IPS-18a (cell line): Measurements from ENCODE around the gene KIFC3.
"Not testable (repeated sequence)": the region's sequence is repeated elsewhere in the genome, so short reads cannot be mapped to it uniquely, and the experiment has no call there.

Experiments used
- H3K27ac ChIP-seq: one replicate; pipeline ENCODE4 v1.5.1; 2013; ENCODE audit warnings: low read length
- H3K27me3 ChIP-seq: one replicate; pipeline ENCODE4 v1.6.1; 2013; ENCODE audit warnings: mild to moderate bottlenecking, low read length; ENCODE audit not compliant: control insufficient read depth, insufficient read depth
- H3K36me3 ChIP-seq: one replicate; pipeline ENCODE4 v1.6.1; 2013; ENCODE audit warnings: low read depth, low read length; ENCODE audit not compliant: control insufficient read depth
- H3K4me1 ChIP-seq: one replicate; pipeline ENCODE4 v1.6.1; 2013; ENCODE audit warnings: low read depth, low read length; ENCODE audit not compliant: control insufficient read depth
- H3K4me3 ChIP-seq: one replicate; pipeline ENCODE4 v1.5.1; 2013; ENCODE audit warnings: low read length
- H3K9ac ChIP-seq: one replicate; pipeline ENCODE4 v1.6.1; 2013; ENCODE audit warnings: mild to moderate bottlenecking, low read length, moderate library complexity
- H3K9me3 ChIP-seq: one replicate; pipeline ENCODE4 v1.6.1; 2013; ENCODE audit warnings: low read depth, low read length; ENCODE audit not compliant: control insufficient read depth

KIFC3 gene

DNA sequence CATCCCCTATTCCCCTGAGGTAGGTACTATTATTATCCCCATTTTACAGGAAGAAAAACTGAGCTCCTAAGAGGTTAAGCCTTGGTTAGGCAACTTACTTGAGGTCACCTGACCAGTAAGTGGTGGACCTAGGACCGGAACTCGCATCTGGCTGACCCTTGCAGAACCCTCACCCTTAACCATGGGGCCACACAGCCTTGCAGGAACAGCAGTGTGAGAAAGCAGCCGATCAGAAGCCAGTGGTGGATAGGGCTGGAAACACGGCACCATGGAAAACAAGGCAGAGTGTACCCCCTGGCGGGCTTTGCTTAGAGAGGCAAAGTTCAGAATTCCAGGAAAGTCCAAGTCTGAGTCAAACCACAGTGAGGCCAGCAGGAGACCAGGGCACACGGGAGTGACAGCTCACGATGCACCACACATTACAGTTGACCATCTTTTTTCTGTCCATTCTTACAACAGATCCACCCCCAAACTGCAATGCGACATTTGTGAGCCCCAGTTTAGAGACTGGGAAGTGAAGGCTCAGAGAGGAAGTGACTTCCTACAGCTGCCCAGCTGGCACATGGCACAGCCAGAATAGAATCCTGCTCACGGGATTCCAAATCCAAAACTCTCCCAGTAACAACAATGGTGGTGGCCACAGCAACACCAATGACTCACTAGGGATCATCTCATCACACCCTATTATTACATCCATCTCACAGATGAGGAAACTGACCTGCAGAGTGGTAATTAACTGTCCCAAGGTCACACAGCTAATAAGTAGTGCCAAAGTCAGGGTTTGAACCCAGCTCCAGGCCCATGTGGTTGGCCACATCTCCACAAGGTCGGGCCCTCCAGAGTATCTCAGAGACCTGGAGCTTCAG, 20.3 kb downstream of the KIFC3 start:
- Histone ChIP-seq H3K27ac (no peak overlapping the region), H3K36me3 (no peaks in the 10 kb centered on the region), H3K9ac (no peak overlapping the region), H3K9me3 (no peaks in the 10 kb centered on the region), H3K4me1 (no peaks in the 10 kb centered on the region), H3K27me3 (no peaks in the 10 kb centered on the region), H3K4me3 (no peak overlapping the region)

DNA sequence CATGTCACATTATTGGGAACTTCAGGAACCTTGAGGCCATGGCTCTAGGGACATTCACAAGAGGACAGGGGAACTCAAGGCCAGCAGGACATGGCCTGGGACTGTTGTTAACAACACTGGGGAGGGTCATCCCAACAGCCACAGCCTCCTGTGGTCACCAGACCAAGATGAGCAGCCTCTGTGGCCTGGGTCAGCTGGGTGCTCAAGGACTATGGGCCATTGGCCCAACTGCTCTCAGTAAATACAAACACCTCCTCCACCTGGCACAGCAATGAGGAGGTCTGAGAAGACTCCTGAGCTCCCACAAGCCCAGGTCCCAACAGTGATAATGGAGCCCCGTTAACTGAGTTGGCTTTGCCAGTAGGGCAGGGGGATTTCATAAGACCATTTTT, 20.9 kb downstream of the KIFC3 start:
- no peak overlapping the region for H3K4me3 ChIP-seq
- H3K27ac ChIP-seq = no peak overlapping the region
- H3K27me3 ChIP-seq = no peaks in the 10 kb centered on the region
- H3K9me3 ChIP-seq = no peaks in the 10 kb centered on the region
- H3K36me3 ChIP-seq = no peaks in the 10 kb centered on the region
- H3K4me1 ChIP-seq = peaks cover 3% of the 10 kb centered on the region
- no peak overlapping the region for H3K9ac ChIP-seq

DNA sequence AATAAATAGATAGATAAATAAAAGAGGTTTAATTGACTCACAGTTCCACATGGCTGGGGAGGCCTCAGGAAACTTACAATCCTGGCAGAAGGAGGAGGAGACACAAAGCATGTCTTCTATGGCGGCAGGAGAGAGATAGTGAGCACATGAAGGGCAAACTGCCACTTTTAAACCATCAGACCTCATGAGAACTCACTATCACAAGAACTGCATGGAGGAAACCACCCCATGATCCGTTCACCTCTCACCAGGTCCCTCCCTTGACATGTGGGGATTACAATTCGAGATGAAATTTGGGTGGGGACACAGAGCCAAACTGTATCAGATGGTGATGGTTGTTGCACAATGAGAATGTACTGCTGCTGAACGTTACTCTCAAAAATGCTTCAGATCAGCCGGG, 22.5 kb downstream of the KIFC3 start:
- peaks cover 16% of the 10 kb centered on the region for H3K4me1 ChIP-seq
- H3K36me3 ChIP-seq, H3K9ac ChIP-seq, H3K27me3 ChIP-seq, H3K27ac ChIP-seq, H3K9me3 ChIP-seq, H3K4me3 ChIP-seq: not testable (repeated sequence)

DNA sequence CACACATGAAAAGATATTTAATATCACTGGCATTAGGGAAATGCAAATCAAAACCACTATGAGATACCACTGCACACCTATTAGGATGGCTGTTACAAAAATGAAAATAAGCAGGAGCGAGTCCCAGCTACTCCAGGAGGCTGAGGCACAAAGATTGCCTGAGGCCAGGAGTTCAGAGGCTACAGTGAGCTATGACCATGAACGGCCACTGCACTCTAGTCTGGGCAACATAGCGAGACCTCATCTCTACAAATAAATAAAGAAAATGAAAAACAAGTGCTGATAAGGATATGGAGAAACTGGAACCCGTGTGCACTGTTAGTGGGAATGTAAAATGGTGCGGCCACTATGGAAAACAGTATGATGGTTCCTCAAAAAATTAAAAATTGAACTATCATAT, 23.6 kb downstream of the KIFC3 start:
- Histone ChIP-seq H3K4me1 (peaks cover 23% of the 10 kb centered on the region), H3K36me3 (no peaks in the 10 kb centered on the region), H3K9me3 (no peaks in the 10 kb centered on the region), H3K4me3 (no peak overlapping the region), H3K9ac (no peak overlapping the region), H3K27me3 (peaks cover 9% of the 10 kb centered on the region), H3K27ac (no peak overlapping the region)

DNA sequence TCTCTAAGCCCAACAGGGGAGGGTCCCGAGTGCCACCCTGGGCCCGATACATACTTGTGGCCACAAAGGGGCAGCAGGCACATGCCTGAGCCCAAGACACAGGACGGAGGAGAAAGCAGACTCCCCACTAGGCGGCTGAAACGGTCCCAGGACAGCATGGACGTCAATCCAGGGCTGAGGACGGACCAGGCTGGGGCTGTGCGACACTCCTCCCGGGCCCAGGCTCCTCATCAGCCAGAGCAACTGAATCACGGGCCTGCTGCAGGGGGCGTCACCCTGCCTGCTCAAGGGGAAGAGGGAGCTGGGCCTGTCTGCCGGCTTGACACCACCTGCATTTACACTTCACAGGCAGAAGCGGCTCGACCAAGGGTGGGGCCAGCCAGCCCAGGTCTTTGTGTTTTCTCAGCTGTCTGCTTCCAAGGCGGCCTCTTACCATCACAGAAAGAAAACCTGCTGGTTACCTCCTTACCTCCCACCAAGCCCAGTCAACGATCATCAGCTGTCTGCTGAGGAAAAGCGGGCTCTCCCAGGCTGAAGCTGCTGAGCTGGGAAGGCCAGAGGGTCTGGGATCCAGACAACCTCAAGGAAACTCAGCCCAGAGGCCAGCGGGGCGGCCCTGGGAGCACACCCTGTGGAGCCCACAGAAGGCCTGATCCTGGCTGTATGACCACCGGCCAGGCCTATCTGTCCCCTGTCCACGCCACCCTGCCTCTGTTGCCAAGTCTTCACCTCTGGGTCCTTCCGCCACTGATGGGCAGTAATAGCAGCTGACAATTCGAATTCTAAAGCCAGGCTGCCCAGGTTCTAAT, 26.4 kb downstream of the KIFC3 start:
- Histone ChIP-seq H3K27me3 (peaks cover 9% of the 10 kb centered on the region), H3K27ac (no peak overlapping the region), H3K4me3 (peak overlapping the region; percentile 10), H3K9me3 (no peaks in the 10 kb centered on the region), H3K4me1 (peaks cover 23% of the 10 kb centered on the region), H3K9ac (no peak overlapping the region), H3K36me3 (no peaks in the 10 kb centered on the region)

DNA sequence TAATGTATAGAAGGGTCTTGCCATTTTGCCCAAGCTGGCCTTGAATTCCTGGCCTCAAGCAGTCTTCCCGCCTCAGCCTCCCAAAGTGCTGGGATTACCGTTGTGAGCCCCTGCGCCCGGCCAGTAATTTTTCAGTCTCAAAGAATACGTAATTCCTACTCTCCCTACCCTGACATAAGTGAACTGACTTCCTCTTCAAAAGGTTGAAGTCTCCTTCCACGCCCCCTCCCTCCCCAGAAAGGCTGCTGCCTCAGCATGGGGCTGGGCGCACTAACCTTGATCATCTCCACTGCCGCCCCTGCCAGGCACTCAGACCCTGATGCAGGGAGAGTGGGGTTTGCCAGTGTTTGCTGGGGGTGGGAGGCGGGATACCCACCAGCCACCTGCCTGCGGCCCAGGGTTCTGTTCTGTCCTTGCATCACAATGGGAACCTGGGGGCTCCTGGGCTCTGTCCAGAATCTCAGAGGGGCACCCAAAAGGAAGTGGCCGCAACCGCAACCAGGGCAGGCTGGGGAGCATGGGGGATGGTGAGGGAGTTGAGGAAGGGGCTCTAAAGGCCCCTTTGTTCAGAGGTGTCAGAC, 27.5 kb downstream of the KIFC3 start:
- H3K27ac ChIP-seq = no peak overlapping the region
- peaks cover 9% of the 10 kb centered on the region for H3K27me3 ChIP-seq
- H3K36me3 ChIP-seq = no peaks in the 10 kb centered on the region
- no peaks in the 10 kb centered on the region for H3K9me3 ChIP-seq
- no peak overlapping the region for H3K9ac ChIP-seq
- peaks cover 23% of the 10 kb centered on the region for H3K4me1 ChIP-seq
- H3K4me3 ChIP-seq = no peak overlapping the region

DNA sequence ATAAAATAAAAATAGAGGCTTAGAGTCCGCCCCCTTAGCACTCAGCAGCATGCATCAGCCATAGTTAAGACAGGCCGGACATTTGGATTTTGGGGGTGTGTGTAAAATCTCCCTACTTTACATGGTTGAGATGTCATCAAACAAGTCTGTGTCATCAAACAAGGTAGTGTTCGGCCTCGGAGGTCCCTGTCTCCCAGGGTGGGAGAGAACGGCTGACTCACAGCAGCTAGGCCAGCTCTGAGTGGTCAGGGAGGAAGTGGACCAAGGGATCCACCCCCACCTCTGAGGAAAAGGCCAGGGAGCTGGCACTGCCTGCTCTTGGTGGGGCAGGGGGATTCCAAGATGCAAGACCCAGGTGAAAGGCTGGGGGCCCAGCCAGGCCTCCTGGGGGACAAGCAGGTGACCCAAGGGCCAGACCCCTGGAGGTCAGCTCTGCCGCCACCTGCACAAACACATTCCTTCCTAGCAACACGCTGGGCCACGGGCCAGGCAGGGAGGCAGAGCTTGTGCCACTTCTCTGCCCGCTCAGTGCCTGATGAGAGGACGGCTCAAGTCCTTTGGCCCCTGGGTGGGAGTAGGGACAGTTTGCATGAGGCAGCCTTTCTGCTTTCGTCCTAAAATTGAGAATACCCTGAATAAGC, 28.5 kb downstream of the KIFC3 start:
- Histone ChIP-seq H3K27ac (no peak overlapping the region), H3K4me1 (peaks cover 23% of the 10 kb centered on the region), H3K9ac (no peak overlapping the region), H3K4me3 (no peak overlapping the region), H3K27me3 (peaks cover 9% of the 10 kb centered on the region), H3K36me3 (no peaks in the 10 kb centered on the region), H3K9me3 (no peaks in the 10 kb centered on the region)

DNA sequence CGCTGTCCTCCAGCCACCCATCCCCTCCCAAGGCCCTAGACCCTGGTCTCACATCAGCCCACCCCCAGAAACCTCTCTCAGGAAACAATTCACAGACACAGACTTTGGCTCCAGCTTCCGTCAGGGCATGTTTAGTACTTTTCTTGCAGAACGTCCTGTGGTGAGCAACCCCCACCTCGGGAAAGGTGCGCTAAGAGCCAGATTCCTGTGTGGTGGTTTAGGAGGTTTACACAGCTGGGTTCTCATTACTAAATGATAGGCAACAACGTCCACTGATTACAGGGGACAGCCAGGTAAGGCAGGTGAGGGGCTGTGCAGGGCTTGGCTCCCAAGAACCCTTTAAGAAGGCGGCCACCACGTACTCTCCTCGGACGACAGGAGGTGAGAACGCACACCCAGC, 29.3 kb downstream of the KIFC3 start:
- Histone ChIP-seq H3K9ac (no peak overlapping the region), H3K36me3 (no peaks in the 10 kb centered on the region), H3K9me3 (no peaks in the 10 kb centered on the region), H3K4me1 (peaks cover 23% of the 10 kb centered on the region), H3K4me3 (no peak overlapping the region), H3K27ac (no peak overlapping the region), H3K27me3 (peaks cover 9% of the 10 kb centered on the region)

DNA sequence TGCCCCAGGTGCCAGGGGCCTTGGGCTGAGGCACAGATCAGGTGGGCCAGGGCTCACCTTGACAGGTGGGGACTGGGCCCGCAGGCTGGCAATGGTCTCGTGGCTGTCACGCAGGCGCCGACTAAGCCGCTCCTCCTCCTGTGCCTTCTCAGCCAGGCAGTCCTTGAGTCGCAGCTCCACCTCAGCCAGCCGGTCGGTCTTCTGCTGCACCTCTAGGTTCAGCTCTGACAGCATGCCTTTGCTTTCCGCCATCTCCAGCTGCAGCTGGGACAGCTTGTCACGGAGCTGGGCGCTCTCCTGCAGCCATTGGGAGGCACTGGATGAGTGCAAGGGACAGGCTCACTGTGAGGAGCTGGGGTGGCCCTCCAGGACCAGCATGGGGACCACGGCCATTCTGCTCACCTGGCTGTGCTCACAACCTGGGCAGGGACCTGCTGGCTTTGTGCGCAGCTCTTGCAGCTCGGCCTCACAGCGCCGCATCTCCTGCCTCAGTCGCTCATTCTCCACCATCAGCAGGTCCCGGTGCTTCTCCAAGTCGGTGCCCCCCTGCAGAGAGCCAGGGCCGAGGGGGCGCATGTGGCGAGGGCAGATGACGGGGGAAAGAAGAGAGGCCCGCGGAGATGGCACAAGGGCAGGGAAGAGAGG, 31.0 kb downstream of the KIFC3 start:
- peaks cover 9% of the 10 kb centered on the region for H3K27me3 ChIP-seq
- no peak overlapping the region for H3K27ac ChIP-seq
- H3K36me3 ChIP-seq = no peaks in the 10 kb centered on the region
- H3K9me3 ChIP-seq = no peaks in the 10 kb centered on the region
- no peak overlapping the region for H3K4me3 ChIP-seq
- no peak overlapping the region for H3K9ac ChIP-seq
- H3K4me1 ChIP-seq = peaks cover 18% of the 10 kb centered on the region

DNA sequence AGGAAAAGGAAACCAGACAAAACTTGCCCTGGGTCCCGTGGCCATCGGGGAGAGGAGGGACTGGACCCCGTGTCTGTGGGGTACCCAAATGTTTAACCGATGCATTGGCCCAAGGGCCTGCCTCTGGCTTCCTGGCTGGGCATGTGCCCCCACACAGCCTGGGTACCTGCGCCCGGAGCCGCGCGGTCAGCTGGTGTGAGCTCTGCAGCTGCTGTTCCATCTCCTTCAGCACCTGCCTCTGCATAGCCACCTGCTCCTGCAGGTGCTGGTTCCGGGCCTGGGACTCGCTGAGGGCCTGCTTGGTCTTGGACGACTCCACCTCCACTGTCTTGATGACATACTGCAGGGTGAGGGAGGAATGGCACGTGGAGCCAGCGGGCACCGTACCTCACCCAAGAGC, 31.9 kb downstream of the KIFC3 start:
- H3K9me3 ChIP-seq = no peaks in the 10 kb centered on the region
- no peak overlapping the region for H3K4me3 ChIP-seq
- H3K27ac ChIP-seq = no peak overlapping the region
- peaks cover 12% of the 10 kb centered on the region for H3K4me1 ChIP-seq
- H3K36me3 ChIP-seq = no peaks in the 10 kb centered on the region
- peaks cover 8% of the 10 kb centered on the region for H3K27me3 ChIP-seq
- H3K9ac ChIP-seq = no peak overlapping the region
